Tibial nerve (tissue), 4 donors: ENCODE data around the gene C7orf57.

Experiments used
- CTCF ChIP-seq, 5 experiments: fragments of 200-600 bp in 3 of 5; fragments of 450-650 bp in 2 of 5; sonication (generic) in 3 of 5; IDR thresholded peaks; one replicate each; pipeline ENCODE4 v1.5.1; 2016 to 2019; ENCODE audit warnings: antibody characterized with exemption in 5 of 5, mild to moderate bottlenecking in 3 of 5, moderate library complexity in 2 of 5
- EP300 ChIP-seq, 2 donors: sonication (generic); formaldehyde crosslinking; IDR thresholded peaks; one replicate each; pipeline ENCODE4 v1.6.1; 2017; ENCODE audit warnings: antibody characterized with exemption in 2 of 2, mild to moderate bottlenecking in 1 of 2
- POLR2A ChIP-seq, 2 donors: fragments of 450-650 bp; IDR thresholded peaks; one replicate each; pipeline ENCODE4 v1.6.1; 2017; ENCODE audit warnings: antibody characterized with exemption in 2 of 2, mild to moderate bottlenecking in 2 of 2, moderate library complexity in 2 of 2

- no peak for TF ChIP-seq CTCF (IDR thresholded peaks at IDR 0.05)
- TF ChIP-seq POLR2A (IDR thresholded peaks at IDR 0.05) = no peak
- TF ChIP-seq EP300 (IDR thresholded peaks at IDR 0.05) = no peak
These were observed 18.4 kb downstream of the C7orf57 start for GRCh38 chr7:48053736-48054135.
